ENCODE data around the gene SMIM31.

GRCh38 chr4:164800786-164801185 lies 46.9 kb downstream of the SMIM31 start:
- TF ChIP-seq EZH2phosphoT487 (IDR thresholded peaks at IDR 0.05; ENCODE audit: borderline replicate concordance, low read depth) = no peak
- no peak for TF ChIP-seq REST (IDR thresholded peaks at IDR 0.05; ENCODE audit: low read depth, low read length)
- no peak for TF ChIP-seq USF2 (IDR thresholded peaks at IDR 0.05; ENCODE audit: borderline replicate concordance, low read depth, low read length)
- TF ChIP-seq RXRA (IDR thresholded peaks at IDR 0.05; ENCODE audit: borderline replicate concordance, low read depth) = no peak
- TF ChIP-seq RCOR1 (IDR thresholded peaks at IDR 0.05; ENCODE audit: low read length) = no peak
- TF ChIP-seq FOSL2 (IDR thresholded peaks at IDR 0.05; ENCODE audit: borderline replicate concordance, low read depth) = no peak
- no peak for TF ChIP-seq RAD21 (IDR thresholded peaks at IDR 0.05; ENCODE audit: low read length)
